Right lobe of liver (tissue), 4 donors: ENCODE results near the gene COX4I1.

Experiments
- CTCF ChIP-seq, 4 donors: fragments of 200-600 bp in 3 of 4; fragments of 450-650 bp in 1 of 4; IDR thresholded peaks; one replicate each; pipeline versions ENCODE4 v1.5.1 to v1.8.0; 2016 to 2022; ENCODE audit warnings: antibody characterized with exemption in 4 of 4, mild to moderate bottlenecking in 2 of 4
- POLR2A ChIP-seq: fragments of 450-650 bp; IDR thresholded peaks from one replicate; pipeline ENCODE4 v1.6.1; 2017; ENCODE audit warnings: antibody characterized with exemption, mild to moderate bottlenecking
- donor health status: DM: no; HTN: no; CAD: no.
- donor health status: DM: no; HTN: no; CAD: no.
- donor health status: DM: no; HTN: yes; CAD: no.

- TF ChIP-seq CTCF (IDR thresholded peaks at IDR 0.05) (no peak), POLR2A (no peak)
Observed at GRCh38 chr16:85765767-85766166, 33.7 kb upstream of the COX4I1 start.
